Endometrial microvascular endothelial cells (primary cell): Measurements from ENCODE around the gene SDK1. TPM values are rescaled to one million over a fixed set of nuclear protein-coding genes. Genes with fewer than 3 reads are reported as not detected.

Source experiments
- in situ Hi-C: cut with HindIII; loops from 2 replicates; pipeline ENCODE4 v1.10.0; 2017; ENCODE audit warnings: low sequenced_read_pairs, low pct_unique_long_range_greater_than_20kb; ENCODE audit errors: inconsistent ontology term
- total RNA-seq: library from RNA; depleted of rRNA; stranded (reverse); fragments of >200 nt; gene quantifications from one replicate; pipeline ENCODE4 v1.2.3, GENCODE V29; 2015; ENCODE audit errors: inconsistent ontology term

SDK1 gene
- total RNA-seq, 1 donor from 2014 or later, result 1.6 TPM

DNA sequence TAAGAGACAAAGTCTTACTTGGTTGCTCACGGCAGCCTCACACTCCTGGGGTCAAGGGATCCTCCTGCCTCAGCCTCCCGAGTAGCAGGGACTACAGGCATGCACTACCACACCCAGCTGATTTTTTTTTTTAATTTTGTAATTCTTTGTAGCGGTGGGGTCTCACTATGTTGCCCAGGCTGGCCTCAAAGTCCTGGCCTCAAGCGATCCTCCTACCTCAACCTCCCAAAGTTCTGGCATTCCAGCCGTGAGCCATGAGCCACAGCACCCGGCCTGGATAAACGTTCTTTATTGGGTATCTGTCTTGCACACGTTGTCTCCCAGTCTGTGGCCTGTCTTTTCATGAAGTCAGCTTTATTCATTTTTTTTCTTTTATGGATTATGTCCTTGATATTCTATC is 744.9 kb downstream of the SDK1 start:
- in situ Hi-C loops, result no loop called here

DNA sequence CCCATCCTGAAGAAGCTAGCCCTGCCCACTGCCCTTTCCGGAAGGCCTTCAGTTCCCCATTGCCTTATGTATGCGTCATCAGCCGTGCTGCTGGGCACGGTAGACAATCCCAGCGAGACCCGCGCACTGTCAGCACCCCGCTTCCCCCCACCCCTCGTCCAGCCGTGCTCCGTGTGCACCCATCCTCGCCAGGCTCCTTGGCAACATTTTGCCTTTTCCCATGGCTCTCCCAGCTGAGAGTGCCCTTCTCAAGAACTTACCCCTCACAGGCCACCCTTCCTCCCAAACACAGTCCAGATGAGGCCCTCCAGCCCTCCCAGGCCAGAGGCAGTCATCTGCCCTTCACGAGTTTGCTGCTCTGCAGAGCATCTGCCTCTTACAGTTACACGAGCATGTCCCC is 747.3 kb downstream of the SDK1 start:
- in situ Hi-C loops, result no loop called here

DNA sequence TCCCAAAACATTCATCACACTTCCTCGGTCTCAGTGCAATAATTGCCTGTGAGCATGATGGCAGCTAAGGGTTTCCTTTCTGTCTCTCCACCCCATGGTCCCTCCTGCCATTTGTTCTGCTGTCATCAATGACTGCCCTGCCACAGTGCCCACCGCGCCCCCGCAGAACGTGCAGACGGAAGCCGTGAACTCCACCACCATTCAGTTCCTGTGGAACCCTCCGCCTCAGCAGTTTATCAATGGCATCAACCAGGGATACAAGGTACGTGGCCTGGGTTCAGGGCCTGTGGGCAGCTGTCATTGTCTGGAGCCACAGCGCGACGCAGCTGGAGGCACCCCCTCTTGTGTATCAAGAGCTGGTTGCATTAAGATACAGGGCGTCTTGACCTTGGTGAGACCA is 748.1 kb downstream of the SDK1 start:
- in situ Hi-C loops, result no loop called here

DNA sequence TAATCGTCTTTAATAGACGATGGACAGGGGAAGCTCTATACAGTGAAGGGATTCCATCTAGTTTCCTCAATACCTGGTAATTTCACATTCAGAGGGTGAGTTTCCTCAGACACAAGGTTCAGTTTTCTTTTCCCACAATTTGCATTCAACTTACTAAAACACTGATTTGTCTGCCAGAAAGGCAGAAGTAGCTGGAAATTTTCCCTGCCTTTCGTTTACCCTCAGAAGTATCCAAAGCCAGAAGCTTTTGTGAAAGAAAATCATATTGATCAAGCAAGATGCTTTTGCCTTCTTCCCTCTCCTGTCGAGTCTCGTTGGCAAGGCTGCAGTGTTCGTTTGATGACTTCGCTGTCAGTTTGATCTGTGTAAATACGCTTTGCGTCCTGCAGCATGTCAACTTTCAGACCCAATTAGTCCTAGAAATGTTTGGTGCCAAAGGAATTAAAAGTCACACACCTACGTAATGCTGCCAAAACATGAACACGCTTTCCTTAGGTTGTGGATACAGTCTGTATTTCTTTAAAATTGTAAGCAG is 749.1 kb downstream of the SDK1 start:
- in situ Hi-C loops, result no loop called here

DNA sequence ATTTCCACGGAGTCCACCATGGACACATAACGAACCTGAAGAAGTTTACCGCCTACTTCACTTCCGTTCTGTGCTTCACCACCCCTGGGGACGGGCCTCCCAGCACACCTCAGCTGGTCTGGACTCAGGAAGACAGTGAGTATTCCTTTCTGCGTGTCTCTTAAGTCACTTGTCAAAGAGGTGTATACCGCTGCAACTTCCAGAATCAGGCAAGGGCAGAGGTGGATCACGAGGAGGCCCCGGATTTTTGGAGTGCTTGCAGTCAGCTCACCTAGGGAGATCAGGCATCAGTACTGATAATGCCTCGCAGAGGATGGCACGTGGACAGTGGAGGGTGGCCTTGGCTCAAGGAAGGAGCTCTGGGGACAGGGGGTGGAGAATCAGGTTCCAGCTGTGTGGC is 750.6 kb downstream of the SDK1 start:
- in situ Hi-C loops, result no loop called here

DNA sequence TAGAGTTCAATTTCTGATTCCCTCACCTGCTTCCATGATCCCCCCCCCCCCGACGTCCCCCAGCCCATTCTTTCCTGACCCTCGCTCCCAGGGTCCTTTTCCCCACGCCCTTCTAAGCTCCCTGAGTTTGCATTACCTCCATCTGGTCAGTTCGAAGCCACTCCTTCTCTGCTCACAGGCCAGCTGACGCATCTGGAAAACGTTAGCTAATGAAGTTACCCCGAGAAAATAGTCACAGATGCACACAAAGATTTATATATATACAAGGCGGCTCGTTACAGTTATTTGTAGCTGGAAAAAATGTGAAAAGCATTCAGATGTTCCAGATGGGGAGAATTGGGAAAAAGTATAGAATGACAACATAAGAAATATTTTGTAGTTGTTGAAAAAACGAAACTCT is 751.1 kb downstream of the SDK1 start:
- in situ Hi-C loops, result no loop called here

DNA sequence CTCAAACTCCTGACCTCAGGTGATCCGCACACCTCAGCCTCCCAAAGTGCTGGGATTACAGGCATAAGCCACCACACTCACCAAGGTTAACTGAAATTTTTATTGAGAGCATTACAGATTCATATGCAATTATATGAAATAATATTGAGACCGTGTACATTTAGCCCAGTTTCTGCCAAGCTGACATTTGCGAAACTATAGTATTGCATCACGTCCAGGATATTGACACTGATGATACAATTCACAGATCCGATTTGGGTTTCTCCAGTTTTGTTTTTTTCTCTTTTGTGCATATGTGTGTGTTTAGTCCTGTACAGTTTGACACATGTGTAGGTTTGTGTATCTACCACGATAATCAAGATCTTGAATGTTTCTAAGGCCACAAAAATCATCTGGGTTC is 753.1 kb downstream of the SDK1 start:
- in situ Hi-C loops, result no loop called here

DNA sequence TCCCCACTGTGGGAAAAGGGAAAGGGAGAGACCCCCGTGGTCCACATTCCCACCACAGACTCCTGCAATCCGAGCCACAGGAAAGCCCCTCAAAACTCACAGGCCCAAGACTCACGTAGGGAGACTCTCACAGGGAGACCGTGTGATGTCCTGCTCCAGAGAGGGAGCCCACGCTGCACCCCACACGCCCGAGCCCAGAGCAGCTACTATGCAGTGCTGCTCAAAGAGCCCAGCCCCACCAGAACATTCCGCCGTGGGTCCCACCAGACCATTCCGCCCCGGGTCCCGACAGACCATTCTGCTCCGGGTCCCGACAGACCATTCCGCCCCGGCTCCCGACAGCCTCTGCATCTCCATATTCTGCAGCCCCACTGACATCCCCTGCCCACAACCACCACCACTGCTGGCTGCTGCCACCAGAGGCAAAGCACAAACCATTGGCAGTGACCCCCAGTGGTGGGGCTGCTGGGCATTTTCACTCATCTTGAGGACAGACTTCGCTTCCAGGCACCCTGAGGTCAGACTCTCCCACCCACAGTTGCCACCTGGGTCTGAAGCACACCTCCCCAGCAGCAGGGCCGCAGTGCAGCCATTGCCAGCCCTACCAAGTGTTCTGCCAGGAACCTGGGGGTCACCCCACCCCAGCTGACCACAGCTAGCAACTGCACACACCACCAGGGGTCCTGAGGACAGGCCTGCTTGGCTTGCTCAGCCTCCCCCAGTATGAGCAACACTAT is 755.7 kb downstream of the SDK1 start:
- in situ Hi-C loops, result no loop called here

DNA sequence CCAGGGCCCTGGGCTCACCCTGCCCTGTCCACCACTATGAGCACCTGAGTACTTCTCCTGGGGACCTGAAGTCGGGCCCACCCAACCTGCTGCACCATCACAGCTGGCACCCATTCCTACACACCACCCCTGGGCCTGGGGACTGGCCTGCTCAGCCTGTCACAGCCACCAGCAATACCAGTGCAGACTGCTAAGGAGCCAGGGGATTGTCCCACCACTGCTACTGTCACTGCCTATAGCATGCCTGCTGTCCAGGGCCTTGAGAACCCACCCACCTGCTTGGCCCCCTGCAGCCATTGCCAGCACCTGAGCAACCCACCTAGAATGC is 756.2 kb downstream of the SDK1 start:
- in situ Hi-C loops, result no loop called here

DNA sequence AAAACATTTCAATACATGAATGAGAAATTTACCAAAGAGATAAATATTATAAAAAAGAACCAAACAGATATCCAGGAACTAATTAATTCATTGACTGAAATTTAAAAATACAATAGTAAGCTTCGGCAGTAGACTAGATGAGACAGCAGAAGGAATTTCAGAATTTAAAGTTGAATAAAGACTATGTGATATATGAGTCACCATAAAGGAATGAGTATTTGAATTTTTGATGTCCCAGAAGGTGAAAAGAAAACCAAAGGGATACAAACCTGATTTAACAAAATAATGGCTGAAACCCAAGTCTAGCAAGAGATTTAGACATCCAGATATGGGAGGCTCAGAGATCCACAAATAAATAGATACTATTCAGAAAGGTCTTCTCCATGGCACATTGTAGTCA is 757.1 kb downstream of the SDK1 start:
- in situ Hi-C loops, result no loop called here

DNA sequence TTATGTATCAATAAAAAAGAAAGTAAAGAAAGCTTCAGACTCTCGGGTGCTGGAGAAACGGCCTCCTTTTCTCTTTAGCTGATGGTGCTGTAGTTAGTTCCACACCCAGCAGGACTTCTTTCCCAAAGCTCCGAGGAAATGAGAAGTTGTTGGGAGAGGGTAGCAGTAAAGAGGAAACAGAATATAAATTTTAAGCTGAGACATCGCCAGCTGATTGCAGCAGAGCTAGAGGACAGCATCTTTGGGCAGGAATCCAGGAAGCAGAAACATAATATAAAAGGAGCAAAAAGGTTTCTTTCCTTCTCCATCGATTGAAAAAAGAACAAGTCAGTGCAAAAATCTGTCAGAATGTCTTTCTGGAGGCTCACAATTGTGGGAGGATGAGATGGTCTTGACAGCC is 764.1 kb downstream of the SDK1 start:
- in situ Hi-C loops, result no loop called here

DNA sequence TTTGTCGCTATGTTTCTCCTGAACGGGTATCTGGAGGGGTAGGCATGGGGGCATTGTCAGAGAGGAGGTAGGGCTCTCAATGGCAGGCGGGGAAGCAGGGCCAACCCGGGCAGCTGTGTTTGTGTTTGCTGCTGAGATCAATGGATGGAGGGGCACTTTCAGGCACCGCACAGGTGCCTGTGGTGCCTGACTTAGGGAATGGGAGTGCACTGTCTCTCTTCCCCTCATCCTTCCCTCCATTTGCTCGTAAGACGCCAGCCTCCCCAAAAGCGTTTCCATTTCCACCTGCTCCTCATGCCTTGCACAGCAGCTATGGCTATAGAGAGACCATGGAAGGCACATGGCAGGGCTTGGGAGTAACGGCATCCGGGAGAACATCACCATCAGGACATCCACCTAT is 765.2 kb downstream of the SDK1 start:
- in situ Hi-C loops, result no loop called here

DNA sequence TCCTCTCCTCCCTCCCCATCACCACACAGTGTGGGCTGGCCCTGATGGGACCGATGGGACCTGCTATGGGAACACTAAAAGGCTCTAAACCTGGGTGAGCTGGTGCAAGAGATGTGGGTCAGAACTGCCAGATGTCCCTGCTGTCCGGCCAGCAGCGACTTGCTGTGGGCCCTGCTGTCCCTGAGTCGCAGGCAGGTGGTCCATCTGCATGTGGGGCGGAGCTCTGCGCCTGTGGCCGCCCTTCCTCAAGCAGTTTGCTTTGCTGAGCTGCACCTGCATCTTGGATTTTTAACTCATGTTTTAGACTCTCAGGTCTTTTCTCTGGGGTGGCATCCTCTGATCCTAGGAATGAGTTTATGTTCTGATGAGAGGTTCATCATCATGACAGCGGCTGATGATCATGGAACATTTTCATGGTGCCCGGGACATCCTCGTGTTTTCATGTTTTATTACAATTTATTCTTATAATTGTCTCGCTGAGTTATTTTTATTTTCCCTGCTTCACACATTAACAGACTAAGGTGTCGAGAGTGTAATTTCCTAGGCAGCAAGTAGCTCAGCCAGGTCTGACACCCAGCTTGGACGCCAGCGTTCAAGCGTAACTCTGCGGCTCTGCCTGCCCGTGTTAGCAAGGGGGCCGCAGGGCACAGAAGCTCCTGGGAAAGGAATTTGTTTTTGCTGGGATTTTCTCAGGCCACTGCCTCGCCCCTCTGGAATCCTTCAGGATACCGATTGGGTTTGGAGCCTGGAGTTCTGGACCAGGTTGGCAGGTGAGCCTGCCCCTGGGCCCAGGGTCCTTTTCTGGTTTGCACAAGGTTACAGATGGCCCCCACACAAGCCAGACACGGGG is 765.8 kb downstream of the SDK1 start:
- in situ Hi-C loops, result no loop called here

DNA sequence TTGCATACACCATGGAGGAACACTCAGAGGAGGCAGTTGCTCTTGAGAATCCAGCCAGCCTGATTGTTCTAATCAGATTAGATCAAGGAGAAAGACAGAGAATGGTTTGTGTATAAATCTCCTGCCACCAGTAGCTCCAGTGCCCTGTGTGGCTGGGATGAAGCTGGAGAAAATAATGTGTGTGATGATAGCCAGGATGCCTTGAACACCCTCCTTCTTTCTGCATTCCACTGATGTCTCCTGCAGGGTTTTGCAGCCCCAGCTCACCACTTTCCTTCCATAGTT is 766.4 kb downstream of the SDK1 start:
- in situ Hi-C loops, result no loop called here

DNA sequence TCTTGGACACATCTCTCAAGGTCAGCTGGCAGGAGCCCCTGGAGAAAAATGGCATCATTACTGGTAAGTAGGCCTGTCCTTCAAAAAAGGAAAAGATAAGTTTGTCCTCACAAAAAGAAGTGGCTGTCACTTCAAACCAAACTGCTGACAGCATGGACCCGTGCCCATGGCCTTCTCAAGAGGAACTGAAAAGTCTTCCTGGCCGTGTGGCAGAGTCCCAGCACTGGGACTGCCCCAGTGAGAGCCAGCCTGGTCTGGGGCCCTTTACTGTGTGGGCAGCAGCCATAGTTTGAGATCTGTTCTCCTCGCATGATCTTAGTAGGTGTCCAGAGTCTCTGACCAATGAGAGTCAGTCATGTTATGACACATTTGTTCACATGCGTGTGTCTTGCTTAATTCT is 766.8 kb downstream of the SDK1 start:
- in situ Hi-C loops, result no loop called here

DNA sequence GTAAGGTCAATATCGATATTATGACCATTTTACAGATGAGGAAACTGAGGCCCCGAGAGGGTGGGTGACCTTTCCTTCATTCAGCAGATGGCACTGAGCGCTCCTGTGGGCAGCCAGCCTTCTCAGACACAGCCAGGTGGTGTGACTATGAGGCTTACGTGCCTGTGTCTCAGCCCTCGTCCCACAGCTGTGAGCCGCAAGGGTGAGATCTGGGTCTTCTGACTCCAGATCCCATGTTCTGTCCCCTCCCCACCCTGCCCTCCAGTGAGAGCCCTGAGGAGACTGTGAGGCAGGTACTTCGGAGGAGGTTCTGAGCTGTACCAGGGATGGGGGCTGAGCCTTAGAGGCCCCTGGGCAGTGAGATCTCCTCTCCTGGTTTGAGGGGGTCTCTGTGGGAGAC is 767.2 kb downstream of the SDK1 start:
- in situ Hi-C loops, result no loop called here

DNA sequence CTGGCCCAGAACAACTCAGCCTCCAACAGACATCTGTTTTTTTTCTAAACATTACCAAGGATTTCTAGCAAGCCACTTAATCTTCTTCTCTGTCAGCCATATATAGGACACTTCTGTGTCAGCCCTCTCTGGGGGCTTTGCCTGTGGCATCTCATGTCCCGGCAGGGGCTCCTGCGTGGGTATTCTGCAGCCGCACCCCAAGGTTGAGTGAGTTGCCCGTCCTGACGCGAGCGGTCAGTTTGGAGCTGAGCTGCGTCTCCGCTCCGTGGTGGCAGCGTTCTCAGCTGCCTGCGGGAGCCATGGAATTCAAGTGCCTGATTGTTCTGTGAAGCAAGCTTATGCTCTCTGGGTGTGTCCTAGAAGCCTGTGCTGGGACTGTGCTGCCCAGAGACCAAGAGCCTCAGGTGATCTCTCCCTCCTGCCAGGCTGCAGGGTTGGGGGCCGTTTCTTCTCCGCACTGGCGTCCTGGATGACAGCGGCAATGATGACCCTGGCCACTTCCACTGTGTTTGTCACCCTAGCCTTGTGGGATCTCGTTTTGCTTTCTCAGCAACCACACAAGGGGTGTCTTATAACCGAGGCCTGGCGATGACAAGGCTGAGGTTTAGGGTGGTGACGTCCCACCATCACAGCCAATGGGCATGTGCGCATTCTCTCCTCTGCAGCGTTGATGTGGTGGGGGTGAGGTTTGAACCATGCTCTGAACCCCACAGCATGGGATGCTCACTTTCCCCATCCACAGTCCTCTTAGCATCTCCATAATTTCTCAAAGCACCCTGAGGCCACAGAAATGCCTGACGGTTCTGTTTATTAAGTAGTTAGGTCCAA is 768.4 kb downstream of the SDK1 start:
- in situ Hi-C loops, result no loop called here

DNA sequence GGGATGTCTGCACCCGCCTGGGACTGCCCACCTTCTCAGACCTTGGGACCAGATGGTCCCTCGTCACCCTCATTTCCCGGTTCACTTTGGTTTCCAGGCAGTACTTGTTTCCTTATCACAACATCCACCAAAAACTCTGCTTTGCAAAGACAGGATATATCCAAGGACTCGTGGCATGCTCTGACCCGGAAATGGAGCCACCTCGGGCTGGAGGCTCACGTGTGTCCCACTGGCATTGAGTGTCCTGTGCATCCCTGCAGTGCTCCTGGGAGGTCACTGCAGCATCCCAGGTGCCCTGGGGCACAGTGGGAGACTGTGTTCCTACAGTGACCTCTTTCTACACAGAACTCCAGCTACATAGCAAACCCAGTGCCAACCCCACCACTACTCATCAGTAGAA is 769.2 kb downstream of the SDK1 start:
- in situ Hi-C loops, result no loop called here

DNA sequence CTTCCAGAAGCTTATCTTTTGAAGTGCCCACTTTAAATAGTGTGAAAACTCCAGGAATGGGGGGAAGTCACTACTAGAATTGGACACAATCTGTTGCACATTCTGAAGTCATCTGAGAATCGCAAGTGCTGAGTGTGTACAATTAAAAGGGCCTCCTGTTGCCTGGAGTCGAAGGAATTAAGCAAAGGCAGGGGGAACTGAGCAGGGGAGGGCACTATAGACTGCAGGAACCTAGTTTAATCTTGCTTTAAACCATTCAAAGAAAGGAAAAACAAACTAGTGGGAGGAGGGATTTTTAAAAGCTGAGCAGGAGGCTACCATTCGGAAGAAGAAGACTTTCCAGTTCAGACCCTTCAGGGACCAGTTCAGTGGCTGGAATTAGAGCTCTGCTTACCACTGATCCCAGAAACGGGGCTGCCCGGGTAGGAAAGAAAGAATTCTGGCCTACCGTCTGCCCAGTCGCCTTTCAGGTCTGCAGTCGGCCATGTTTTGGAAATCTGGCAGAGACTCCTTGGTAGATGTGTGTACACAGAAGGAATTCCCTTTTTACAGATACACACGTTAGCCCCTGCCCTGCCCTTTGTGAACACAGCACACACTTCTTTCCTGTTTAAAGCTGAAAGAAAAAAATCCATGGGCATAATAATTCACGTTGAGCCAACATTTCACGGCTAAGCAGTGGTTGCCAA is 770.5 kb downstream of the SDK1 start:
- in situ Hi-C loops, result no loop called here
